ENCODE results near the gene ERICH4. TPM values are rescaled to one million over a fixed set of nuclear protein-coding genes. Genes with fewer than 3 reads are reported as not detected.

Gene ERICH4
- total RNA-seq, 2 experiments from 2014 or later: not detected

GRCh38 chr19:41420101-41420880 is 22.7 kb upstream of the ERICH4 start:
- H3K4me1 ChIP-seq (ENCODE audit: insufficient read depth, low read length, poor library complexity, severe bottlenecking): no peaks in the 10 kb centered on the region
- H3K9me3 ChIP-seq (ENCODE audit: low read length): no peaks in the 10 kb centered on the region
- H3K9me2 ChIP-seq (ENCODE audit: insufficient read depth, low read length): no peaks in the 10 kb centered on the region
- ChIA-PET CTCF (ENCODE audit: unreplicated experiment) (no interaction called here), POLR2A (interaction anchor here (0.7 kb wide), 1 partner anchor 24 kb away, joined by 3 read pairs; no protein-coding TSS in a partner anchor)
- no peaks in the 10 kb centered on the region for H3K79me2 ChIP-seq (ENCODE audit: insufficient read depth, low read depth, low read length)
- H3K36me3 ChIP-seq (ENCODE audit: insufficient read depth, low read length): peaks cover 23% of the 10 kb centered on the region
- no peaks in the 10 kb centered on the region for H4K20me1 ChIP-seq (ENCODE audit: insufficient read depth, low read length)
- no peak overlapping the region for H3K27ac ChIP-seq (ENCODE audit: low read depth, low read length, poor library complexity, severe bottlenecking)
- H2AFZ ChIP-seq (ENCODE audit: low read length): no peak overlapping the region
- intact Hi-C loops (cut with micrococcal nuclease; ENCODE audit: unreplicated experiment): no loop called here
- TF ChIP-seq EZH2phosphoT487 (IDR thresholded peaks at IDR 0.05; ENCODE audit: borderline replicate concordance, low read depth, low read length) (no peak), CTCF (conservative IDR thresholded peaks at IDR 0.05; ENCODE audit: low read length) (no peak)
- BruUV-seq (replicated peaks): no TSS peak
- H3K4me3 ChIP-seq (ENCODE audit: low read depth, low read length, poor library complexity, severe bottlenecking): no peak overlapping the region
- DNase-seq (ENCODE audit: low spot score): no peak
- H3K4me2 ChIP-seq (ENCODE audit: low read length): no peak overlapping the region

DNA sequence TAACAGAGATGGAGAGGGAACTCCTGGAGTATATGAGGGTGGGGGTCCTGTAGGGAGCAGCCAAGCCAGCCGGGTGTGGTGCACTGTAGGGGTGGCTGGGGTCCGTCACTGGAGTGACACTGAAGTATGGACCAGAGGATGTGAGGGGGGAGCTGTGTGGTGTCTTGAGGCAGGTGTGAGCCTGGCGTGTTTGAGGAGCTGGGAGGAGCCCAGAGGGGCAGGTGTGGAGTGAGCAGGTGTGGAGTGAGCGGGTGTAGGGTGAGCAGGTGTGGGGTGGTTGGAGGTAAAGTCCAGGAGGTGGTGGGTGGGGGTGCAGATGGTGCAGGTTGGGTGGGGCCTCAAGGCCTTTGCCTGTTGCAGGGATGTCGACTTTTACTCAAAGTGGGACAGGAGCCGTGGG is 21.6 kb upstream of the ERICH4 start:
- Histone ChIP-seq H3K9me2 (ENCODE audit: insufficient read depth, low read length) (no peaks in the 10 kb centered on the region), H3K9me3 (ENCODE audit: low read length) (no peaks in the 10 kb centered on the region), H3K4me2 (ENCODE audit: low read length) (no peak overlapping the region), H3K27ac (ENCODE audit: low read depth, low read length, poor library complexity, severe bottlenecking) (no peak overlapping the region), H3K79me2 (ENCODE audit: insufficient read depth, low read depth, low read length) (no peaks in the 10 kb centered on the region), H3K36me3 (ENCODE audit: insufficient read depth, low read length) (peaks cover 23% of the 10 kb centered on the region), H3K4me1 (ENCODE audit: insufficient read depth, low read length, poor library complexity, severe bottlenecking) (no peaks in the 10 kb centered on the region), H2AFZ (ENCODE audit: low read length) (no peak overlapping the region), H4K20me1 (ENCODE audit: insufficient read depth, low read length) (no peaks in the 10 kb centered on the region), H3K4me3 (ENCODE audit: low read depth, low read length, poor library complexity, severe bottlenecking) (no peak overlapping the region)
- TF ChIP-seq EZH2phosphoT487 (IDR thresholded peaks at IDR 0.05; ENCODE audit: borderline replicate concordance, low read depth, low read length) (no peak), CTCF (conservative IDR thresholded peaks at IDR 0.05; ENCODE audit: low read length) (no peak)
- intact Hi-C loops (cut with micrococcal nuclease; ENCODE audit: unreplicated experiment): no loop called here
- BruUV-seq (replicated peaks): no TSS peak
- ChIA-PET POLR2A (no interaction called here), CTCF (ENCODE audit: unreplicated experiment) (no interaction called here)
- DNase-seq (ENCODE audit: low spot score): no peak

GRCh38 chr19:41421973-41422372 is 21.0 kb upstream of the ERICH4 start:
- CTCF ChIA-PET (ENCODE audit: unreplicated experiment): no interaction called here
- H3K36me3 ChIP-seq (ENCODE audit: insufficient read depth, low read length): peaks cover 23% of the 10 kb centered on the region
- no TSS peak for BruUV-seq (replicated peaks)

More at GRCh38 chr19:41421973-41422372, 21.0 kb upstream of the ERICH4 start:
- Histone ChIP-seq H3K9me2 (ENCODE audit: insufficient read depth, low read length) (no peaks in the 10 kb centered on the region), H2AFZ (ENCODE audit: low read length) (no peak overlapping the region), H4K20me1 (ENCODE audit: insufficient read depth, low read length) (no peaks in the 10 kb centered on the region), H3K79me2 (ENCODE audit: insufficient read depth, low read depth, low read length) (no peaks in the 10 kb centered on the region), H3K9me3 (ENCODE audit: low read length) (no peaks in the 10 kb centered on the region), H3K27ac (ENCODE audit: low read depth, low read length, poor library complexity, severe bottlenecking) (no peak overlapping the region), H3K4me1 (ENCODE audit: insufficient read depth, low read length, poor library complexity, severe bottlenecking) (no peaks in the 10 kb centered on the region), H3K4me3 (ENCODE audit: low read depth, low read length, poor library complexity, severe bottlenecking) (no peak overlapping the region), H3K4me2 (ENCODE audit: low read length) (no peak overlapping the region)
- POLR2A ChIA-PET: no interaction called here
- DNase-seq (ENCODE audit: low spot score): no peak
- intact Hi-C loops (cut with micrococcal nuclease; ENCODE audit: unreplicated experiment): no loop called here
- TF ChIP-seq CTCF (conservative IDR thresholded peaks at IDR 0.05; ENCODE audit: low read length): no peak
- TF ChIP-seq EZH2phosphoT487 (IDR thresholded peaks at IDR 0.05; ENCODE audit: borderline replicate concordance, low read depth, low read length): no peak

Data from OCI-LY7 (cell line).